ENCODE results near the gene TOM1L1.

GRCh38 chr17:54948380-54948779, 47.7 kb downstream of the TOM1L1 start:
- no peak for TF ChIP-seq CTCF (IDR thresholded peaks at IDR 0.05)
- no peak for TF ChIP-seq POLR2A (IDR thresholded peaks at IDR 0.05)
